NCI-H524 (cell line): ENCODE data around the gene FOXC1.
A peak's percentile ranks its signal among the peaks of the same experiment; 100 is the strongest.

Experiments
- DNase-seq, 2 experiments: peaks; one replicate each; lab custom pipeline; 2025; lab: John Stamatoyannopoulos, UW

The FOXC1 gene

DNA sequence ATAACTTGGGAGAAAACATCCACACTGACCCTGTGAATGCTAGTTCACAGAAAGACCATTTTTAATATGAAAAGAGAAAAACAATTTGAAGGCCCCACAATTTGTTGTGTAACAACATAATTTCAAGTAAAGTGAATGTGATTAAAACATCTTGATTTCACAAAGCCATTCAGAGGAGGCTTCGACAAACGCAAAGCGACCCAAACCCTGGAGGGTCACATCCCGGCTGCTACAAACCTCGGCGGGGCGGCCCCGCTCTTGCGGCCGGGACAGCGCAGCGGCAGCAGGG, 14.0 kb downstream of the FOXC1 start:
- no peak for DNase-seq

DNA sequence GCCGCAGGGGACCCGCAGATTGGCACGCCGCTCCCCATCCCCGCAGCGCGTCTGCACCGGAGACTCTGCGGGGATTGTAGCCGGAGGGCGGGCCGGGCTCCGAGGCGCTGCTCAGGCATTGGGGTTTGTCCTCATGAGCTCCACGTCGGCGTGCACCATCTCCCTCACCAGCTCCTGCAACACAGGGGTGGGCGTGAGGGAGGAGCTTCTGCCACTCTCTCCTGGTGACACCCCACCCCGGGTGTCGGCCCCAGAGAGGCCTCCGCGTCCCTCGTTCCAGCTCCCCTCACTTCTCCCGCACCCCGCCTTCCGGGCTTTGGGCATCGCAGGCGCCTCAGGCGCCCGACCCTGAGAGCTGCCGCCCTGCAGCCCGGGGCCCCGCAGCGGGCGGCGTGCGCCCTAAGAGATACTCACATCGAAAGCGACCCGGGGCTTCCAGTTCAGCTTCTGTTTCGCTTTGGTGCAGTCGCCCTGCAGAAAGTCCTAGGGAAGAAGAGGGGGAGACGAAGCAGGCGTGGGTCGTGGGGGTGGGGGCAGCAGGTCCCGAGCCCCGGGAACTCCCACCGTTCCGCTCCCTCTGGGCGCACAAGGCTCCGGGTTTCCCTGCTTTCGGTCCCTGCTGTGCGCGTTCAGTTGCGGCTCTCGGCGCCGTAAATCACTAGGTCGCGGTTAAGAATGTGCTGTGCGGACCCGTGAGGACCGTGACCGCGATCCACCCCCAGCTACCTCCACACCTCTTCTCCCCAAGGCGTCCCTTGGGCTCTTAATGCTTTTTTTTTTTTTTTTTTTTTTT, 14.5 kb downstream of the FOXC1 start:
- DNase-seq, result peak in 1 of 2 experiments; percentile 34

DNA sequence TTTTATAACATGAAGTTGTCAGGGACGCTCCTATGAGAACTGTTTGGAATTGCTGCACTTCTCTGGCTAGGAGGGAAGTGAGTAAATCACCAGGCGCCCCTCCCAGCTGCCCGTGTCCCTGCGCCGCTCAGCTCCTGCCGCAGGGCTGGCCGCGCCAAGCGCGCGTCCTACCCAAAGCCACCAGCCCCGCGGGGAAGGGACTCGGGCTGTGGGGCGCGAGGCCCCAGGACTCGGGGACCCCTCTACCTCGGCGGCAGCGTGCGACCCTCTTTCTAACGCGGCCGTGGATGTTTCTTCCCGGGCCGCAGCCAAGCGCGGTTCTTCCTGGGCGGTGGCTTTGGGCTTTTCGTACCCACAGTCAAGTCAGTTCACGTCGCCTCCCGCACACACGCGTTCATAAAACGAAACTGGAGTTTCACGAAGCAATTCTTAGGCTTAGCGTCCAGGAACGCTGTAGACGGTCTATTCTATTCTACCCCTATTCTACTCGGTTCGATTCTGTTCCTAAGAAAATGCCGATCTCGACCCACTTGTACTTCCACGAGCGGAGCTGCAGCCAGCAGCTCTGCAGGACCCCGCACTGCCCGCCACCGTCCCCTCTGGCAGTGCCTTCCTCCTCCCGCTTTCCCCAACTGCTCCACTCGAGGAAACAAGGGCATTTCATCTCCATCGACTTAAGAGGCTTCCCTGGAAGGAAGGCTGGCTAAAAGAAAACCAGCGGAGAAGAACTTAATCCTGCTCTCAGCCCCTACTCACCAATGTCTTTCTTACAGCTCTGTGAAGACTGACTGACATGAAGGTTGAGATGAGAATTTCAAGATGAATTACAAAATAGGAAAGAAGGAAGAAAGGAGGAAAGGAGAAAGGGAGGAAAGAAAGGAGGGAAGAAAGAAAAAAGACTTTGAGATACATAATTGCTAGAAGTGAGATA, 15.4 kb downstream of the FOXC1 start:
- DNase-seq, result peak in 1 of 2 experiments; percentile 66

DNA sequence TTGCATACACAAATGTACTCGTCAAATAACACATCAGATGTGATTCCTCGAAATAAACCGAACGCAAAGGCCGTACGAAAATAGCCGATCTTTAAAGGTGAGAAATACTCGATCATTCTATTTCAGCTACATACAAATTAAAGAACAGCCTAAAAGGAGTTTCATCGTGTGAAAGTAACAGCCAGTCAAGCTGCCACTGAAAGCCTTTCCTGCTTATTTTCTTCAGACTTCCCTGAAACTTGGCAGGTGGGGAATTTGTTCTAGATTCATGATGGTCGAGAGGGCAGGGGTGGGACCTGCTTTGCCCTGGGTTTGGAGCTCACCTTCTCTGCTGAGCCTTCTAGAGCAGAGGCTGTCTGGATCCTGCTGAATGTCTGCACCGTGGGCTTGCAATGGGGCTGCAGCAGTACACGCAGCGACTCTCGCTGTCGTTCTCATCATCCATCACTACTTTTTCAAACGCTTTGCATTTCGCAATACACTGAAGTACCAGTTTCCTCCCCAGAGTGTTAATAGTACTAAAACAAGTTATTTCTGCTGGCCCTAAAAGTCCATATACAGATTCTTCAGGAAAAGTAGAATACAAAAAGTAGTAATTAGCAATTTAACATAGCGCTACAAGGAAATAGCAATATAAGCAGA, 16.2 kb downstream of the FOXC1 start:
- no peak for DNase-seq

DNA sequence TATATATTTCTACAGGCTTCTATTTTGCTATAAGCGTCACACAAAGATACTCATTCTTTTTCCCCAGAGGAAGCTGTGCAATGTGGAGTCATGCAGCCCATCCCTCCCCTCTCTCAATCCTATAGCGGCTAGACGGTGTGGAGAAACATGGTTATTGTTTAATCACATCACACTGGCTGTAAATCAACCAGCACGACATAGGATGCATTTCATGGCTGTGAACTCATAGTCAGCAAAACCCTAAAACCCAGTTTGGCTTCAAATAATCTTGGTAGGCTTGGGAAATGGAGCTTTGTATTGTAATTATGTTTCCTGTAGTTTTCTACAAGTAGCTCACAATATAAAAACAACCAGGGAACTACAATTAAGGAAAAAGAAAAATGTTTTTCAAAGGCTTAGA, 16.8 kb downstream of the FOXC1 start:
- no peak for DNase-seq

DNA sequence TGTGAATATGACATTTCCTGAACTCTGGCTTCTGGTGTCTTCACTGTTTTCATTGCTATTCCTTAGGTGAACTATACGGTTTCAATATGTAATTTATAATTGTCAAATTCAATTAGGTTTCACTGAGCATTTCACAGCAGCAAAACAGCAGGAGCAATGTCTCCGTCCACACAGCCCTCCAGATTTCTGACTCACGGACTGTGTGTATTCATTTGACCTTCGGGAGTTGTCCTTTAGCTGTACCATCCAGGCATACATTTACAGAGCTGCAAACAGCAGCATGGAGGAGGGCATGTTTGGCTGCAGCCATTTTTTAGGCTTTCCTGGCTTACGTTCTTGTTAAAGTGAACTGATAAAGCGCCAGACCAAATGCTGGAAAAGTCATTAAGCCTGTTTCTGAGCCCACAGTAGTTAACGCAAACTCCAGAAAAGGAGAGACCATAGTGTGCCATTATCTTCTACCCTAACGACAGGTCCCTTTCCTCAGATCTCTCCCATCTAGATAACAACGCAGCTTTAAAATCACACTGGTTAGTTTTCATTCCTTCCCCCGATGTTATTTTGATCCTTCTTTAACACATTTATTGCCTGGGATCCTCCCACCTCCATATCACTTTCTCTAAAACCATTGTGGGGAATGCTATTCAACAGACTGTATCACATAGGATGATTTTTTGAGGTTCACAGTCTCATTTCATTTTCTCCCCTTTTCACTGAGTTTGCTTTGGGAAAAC, 18.3 kb downstream of the FOXC1 start:
- DNase-seq, result no peak

DNA sequence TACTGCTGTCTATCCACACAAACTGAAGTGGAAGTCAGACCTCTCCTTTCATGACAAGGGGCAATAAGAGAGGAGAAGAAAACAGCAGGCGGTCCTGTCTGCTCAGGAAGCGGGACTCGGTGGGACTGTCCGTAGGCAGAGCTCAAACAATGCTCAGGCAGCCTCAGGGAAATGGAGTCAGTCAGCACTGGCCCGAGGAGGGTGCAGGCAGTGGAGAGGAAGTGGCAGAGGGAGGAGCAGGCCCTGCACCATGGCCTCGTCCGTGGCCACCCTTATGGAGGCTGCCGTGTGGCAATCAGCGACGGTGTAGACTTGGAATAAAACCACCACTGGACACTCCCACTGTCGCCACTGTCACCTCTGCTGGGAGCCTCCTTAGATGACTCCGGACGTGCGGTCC, 19.6 kb downstream of the FOXC1 start:
- no peak for DNase-seq

DNA sequence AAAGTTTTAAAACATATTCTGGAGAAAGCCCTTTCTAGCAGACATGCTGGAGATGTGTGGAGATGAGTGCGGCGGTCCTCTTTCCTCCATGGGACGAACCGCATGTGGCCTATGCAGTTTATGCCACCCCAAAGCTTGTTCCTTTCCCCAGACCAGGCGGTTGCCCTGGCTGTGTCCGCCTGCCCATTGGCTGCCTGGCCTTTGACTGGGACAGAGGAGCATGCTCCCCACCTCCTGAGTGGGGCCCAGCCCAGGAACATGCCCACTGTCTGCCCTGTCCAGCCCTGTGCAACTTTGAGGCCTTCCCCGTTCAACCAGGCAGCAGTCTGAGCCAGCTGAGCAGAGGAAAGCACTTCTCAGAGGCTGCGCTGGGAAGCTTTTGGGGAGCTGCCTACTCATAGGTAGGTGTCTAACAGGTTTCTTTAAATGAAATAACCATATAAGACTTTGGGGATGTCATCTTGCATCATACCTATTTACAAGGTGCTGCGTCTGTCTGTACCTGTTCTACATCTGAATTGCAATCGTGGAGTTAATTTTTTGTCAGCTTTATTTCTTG, 20.6 kb downstream of the FOXC1 start:
- DNase-seq, result no peak

DNA sequence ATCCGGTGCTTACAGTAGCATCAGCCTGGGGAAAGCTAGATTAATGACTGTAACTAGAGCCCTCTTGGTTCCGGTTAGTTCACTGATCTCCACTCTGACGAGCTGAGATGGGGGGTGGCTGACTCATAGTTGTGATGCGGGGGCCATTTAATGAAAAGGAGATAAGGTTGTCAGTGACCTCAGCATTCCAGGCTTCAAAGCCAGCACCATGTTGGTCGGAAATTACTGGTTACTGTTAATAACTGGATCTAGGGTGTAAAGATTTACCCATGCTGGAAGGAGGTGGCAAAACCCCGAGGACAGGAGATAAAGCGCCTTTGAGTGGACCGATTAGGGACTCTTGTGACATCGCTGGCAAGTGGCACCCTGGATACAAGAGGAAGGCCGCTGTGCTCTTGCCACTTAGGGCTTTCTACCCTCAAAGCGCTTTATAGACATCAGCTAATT, 21.1 kb downstream of the FOXC1 start:
- DNase-seq, result peak in 1 of 2 experiments; percentile 61

DNA sequence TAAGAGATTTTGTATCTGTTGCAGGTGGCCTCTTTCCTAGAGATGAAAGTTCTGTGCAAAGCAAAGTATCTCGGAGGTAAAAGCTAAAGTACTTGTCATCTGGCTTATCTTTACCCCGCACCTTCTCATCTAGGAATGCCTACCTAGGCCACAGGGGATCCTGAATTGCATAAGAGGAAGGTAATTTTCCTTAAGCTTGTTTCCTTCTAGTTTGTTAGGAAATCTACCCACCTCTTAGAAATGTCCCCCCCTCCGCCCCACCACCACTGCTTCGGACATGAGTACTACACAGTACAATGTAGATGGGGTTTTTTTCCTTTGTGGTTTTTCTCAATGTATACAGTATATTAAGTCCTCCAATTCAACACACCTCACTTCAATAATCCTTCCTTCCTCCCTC, 21.5 kb downstream of the FOXC1 start:
- DNase-seq, result no peak

DNA sequence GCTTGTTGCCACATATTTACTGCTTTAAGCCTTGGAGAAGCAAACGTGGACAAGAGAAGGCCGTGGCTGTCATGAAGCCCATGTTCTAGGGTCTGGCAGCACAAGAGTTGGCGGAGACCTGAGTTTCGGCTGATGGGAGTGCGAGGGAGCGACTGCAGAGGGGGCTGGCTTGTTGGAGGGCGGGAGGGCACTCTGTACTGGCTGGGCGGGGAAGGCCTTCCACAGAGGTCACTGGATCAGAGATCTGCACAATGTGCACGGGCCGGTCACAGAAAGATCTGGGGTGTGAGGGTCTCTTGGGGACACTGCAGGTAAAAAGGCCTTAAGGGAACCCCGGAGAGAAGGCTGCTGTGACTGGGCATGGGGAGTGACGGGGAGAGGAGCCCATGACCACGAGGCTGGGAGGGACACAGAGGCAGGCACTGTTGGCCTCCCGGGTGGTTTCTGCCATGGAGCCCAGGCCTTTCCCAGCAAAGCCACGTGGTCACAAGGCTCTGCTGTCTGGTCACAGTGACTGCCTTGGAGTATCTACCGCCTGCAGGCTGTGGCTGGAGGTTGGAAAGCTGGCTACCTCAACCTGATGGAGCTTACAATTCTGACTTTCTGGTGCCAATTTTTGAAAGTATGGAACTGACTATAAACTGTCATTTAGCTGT, 23.8 kb downstream of the FOXC1 start:
- DNase-seq, result no peak

DNA sequence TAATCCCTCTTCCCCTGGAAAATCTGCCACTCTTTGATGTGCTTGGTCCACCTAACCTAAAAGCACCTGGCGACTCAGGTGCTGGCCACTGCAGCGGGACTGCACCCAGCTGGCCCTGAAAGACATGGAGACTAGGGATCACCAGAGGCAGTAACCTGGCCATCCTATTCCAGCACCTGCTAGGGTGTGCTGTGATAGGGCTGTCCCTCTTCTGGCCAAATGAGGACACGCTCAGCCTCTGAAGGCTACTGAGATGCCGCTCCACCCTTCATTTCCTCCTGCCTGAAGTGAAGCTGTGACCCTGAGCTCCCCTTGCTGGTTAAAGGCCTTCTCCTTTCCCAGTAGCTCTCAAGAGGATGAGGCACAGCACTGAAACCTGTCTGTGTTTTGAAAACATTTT, 24.4 kb downstream of the FOXC1 start:
- DNase-seq, result no peak

DNA sequence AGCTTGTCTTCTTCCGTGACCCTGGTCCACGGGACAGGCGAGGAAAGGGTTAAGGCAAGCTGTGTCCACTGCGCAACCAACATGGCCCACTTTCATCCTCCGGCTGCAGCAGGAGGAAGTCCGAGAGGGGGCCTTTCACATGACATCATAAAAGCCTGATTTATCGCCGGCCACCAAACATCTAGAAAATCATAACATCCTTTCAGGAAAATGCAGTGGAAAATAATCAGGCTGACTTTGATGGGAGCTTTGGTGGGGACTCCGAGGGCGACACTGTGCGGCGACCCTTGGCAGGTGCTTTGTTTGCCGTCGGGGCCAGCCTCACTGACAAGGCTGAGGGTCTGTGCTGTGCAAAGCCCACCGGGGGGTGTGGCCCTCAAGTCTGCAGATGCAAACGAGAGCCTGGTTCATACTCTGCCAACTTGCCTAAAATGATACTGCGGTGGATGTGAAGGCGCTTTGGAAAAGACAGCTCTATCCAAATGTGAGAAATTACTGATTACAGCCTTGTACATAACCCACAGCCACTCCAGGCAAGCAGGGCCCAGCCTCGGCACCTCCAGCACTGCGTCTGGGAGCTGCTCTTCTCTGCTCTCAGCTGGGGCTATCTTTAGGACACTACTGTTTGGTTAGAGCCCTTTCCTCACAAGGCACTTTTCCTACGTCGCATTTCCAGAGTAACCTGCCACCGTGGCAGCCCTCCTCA, 25.7 kb downstream of the FOXC1 start:
- no peak for DNase-seq

DNA sequence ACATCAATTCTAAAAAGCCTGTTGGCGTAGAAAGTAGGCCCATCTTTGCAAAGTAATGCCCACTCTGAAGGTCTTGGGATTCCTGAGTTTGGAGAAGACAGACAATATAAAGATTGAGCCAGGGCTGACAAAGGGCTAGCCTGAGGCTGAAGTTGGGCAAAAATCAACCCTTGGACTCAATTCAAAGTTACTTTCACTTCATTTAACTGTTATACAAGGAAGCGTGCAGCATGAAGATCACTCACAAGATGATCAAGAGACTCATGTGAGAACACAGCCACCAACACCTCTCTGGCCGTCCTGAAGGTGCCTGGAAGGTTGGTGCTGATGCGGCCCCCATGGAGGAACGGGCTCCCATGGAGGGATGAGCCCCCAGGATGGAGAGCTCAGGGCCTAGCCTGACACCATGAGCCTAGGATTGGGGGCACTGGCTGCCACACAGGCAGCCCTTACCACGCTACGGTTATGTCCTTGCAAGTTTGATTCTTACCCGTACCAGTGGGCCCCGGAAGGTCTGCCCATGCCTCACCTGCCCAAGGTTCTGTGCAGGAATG, 26.6 kb downstream of the FOXC1 start:
- no peak for DNase-seq

DNA sequence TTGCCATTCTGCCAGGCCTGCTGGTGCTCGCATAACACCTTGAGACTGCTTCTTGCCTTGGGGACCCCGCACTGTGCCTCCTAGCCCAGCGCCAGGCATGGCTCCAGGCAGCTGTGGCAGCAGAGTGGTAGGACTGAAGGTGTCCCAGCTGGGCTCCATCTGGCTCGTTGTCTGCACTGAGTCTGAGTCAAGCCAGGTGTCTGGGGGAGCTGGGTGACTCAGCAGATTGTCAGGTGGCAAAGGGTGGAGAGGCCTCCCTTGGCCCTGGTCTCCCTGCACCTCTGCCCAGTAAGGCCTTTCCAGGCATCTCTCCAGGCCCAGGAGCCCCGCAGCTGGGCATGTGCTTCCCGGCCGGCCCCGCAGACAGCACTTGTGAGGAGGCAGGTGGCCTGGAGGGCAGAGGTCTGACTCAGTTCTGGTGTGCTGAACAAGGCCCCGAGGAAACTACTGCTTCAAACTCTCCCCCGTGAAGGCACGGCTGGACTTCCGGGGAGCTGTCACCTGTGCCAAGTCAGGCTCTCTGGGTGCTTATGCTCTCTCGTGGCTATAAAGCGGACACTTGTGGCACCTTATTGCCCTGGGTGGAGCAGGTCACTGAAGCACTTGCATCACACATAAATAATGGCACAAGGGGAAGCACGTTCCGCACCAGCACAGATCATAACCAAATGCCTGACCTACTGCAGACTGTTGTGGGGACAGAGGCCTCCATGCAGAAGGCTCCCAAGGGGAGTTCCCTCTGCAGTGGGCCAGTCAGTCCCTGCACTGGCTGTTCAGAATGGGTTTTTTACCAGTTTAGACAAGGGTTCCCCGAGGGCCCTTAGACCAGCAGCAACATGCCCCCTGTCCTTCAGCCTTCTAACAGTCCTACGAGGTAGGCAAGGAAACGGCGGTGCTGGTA, 27.5 kb downstream of the FOXC1 start:
- peak; percentile 73 to 79 for DNase-seq

DNA sequence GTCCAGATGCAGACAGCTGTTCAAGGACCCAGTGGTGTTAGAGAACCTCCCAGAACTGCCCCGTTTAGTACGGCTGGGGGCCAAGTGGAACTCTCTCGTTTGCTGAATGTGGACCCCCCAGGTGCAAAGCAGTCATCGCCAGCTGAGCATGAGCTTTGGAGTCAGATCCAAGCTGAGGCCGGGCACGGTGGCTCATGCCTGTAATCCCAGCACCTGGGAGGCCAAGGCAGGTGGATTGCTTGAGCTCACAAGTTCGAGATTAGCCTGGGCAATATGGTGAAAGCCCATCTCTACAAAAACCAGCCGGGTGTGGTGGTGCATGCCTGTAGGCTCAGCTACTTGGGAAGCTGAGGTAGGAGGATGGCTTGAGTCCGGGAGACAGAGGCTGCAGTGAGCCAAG, 29.7 kb downstream of the FOXC1 start:
- no peak for DNase-seq

DNA sequence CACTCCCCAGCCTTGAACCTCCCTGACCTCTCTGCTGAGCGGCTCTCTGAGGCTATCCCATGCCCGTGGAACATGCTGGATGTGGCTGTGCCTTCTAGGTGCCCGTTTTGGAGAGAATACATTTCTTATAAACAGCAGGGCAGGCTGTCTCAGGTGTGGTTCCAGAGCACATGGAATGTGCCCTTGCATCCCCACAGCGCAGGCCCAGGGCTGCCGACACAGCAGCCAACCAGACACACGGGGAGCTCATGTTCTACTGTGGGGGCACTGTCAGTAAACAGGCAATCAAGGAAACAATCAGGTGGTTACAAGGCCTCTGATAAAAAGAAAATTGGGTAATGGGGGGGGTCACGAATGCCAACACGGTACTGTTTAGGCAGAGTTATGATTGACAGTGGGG, 30.8 kb downstream of the FOXC1 start:
- DNase-seq, result no peak

DNA sequence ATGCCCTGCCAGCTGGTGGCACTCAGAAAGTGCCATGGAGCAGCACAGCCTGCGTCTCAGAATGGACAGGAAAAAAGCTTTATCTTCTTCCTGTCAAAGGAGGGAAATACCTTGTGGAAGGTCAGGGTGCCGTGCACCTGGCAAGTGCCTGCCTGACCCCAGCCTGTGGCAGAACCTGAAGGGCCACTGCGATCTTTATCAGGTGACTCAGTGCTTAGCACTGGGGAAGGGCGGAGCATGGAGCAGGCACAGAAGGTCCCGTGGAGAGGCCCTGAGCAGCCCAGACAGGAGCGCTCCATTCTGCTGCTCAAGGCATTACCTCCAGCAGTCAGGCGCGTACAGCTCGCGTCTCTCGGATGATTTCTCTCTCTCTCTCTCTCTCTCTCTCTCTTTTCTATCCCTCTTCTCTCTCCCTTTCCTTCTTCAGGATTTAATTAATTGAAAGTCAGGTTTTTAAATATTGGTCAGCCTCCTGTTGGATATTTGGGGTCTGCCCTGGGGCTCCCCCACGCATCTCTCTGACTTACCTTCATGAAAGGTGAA, 31.7 kb downstream of the FOXC1 start:
- no peak for DNase-seq

DNA sequence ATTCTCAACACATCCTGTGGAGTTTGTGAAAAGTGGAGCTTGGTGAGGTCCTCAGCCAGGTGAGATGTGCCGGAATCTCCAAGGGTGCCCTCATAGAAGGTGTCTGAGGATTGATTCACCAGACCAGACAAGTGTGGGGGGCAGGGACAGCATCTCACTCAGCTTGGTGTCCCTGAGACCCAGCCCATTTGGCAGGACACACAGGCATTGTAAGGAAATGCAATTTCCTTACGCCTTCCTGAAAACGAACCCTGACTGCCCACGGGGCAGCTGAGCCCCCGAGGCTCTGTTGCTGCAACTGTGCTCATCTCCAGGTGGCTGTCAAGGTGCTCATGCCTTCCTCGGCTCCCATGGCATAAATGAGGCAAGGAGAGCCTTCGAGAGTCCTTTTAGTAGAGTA, 33.4 kb downstream of the FOXC1 start:
- no peak for DNase-seq
